Testis (tissue), 2 donors: ENCODE data around the gene RAB7B.

ENCODE experiments used
- CTCF ChIP-seq, 3 experiments: fragments of 450-650 bp in 2 of 3; fragments of 200-600 bp in 1 of 3; sonication (generic) in 1 of 3; IDR thresholded peaks; one replicate each; pipeline ENCODE4 v1.5.1; 2016 to 2019; ENCODE audit warnings: antibody characterized with exemption in 3 of 3, mild to moderate bottlenecking in 2 of 3, moderate library complexity in 1 of 3
- POLR2A ChIP-seq: fragments of 450-650 bp; IDR thresholded peaks from one replicate; pipeline ENCODE4 v1.6.1; 2017; ENCODE audit warnings: antibody characterized with exemption, mild to moderate bottlenecking, moderate library complexity

GRCh38 chr1:205992218-205992882 is 10.8 kb downstream of the RAB7B start:
- TF ChIP-seq CTCF (IDR thresholded peaks at IDR 0.05) (no peak), POLR2A (no peak)
